ENCODE measurements around the gene HPS4. TPM values are rescaled to one million over a fixed set of nuclear protein-coding genes. Genes with fewer than 3 reads are reported as not detected.

HPS4 gene
- total RNA-seq, 1 experiment from 2014 or later = 26.2 TPM

GRCh38 chr22:26452236-26453016, 31.2 kb downstream of the HPS4 start:
- ChIA-PET POLR2A (no interaction called here), CTCF (no interaction called here)
- no peak overlapping the region for H3K27ac ChIP-seq (ENCODE audit: low read length)
- DNase-seq (ENCODE audit: low read depth, low spot score) (no peak), ATAC-seq (no peak)
- no peak for TF ChIP-seq SIN3A (IDR thresholded peaks at IDR 0.05; ENCODE audit: borderline replicate concordance, insufficient read depth, low read depth, low read length)
- TF ChIP-seq POLR2AphosphoS5 (IDR thresholded peaks at IDR 0.05; ENCODE audit: low read depth, low read length) = no peak
- TF ChIP-seq CTCF (IDR thresholded peaks at IDR 0.05) = no peak
- TF ChIP-seq TCF7L2 (IDR thresholded peaks at IDR 0.05; ENCODE audit: low read depth, low read length) = no peak
- no peak for TF ChIP-seq REST (IDR thresholded peaks at IDR 0.05; ENCODE audit: insufficient read depth in 1 of 2, low read depth in 2 of 2, low read length in 1 of 2)
- H3K27me3 ChIP-seq (ENCODE audit: control insufficient read depth, insufficient read depth, low read length) = no peaks in the 10 kb centered on the region
- H3K4me1 ChIP-seq (ENCODE audit: control insufficient read depth, insufficient read depth, low read length) = no peaks in the 10 kb centered on the region
- no TSS peak for BruUV-seq (replicated peaks)
- in situ Hi-C loops (cut with HindIII; ENCODE audit: low pct_unique_long_range_greater_than_20kb, low sequenced_read_pairs) = no loop called here
- no peaks in the 10 kb centered on the region for H3K36me3 ChIP-seq (ENCODE audit: control insufficient read depth, insufficient read depth, low read length)
- no peak overlapping the region for H3K4me3 ChIP-seq (ENCODE audit: low read depth in 2 of 2, low read length in 2 of 2)
- no peaks in the 10 kb centered on the region for H3K9me3 ChIP-seq (ENCODE audit: control insufficient read depth, insufficient read depth, low read depth, low read length)
- intact Hi-C loops (cut with micrococcal nuclease; ENCODE audit: unreplicated experiment) = no loop called here

- intact Hi-C loops (cut with micrococcal nuclease; ENCODE audit: unreplicated experiment) (no loop called here), in situ Hi-C loops (cut with HindIII; ENCODE audit: low pct_unique_long_range_greater_than_20kb, low sequenced_read_pairs) (no loop called here)
- no peaks in the 10 kb centered on the region for H3K27me3 ChIP-seq (ENCODE audit: control insufficient read depth, insufficient read depth, low read length)
- no peaks in the 10 kb centered on the region for H3K36me3 ChIP-seq (ENCODE audit: control insufficient read depth, insufficient read depth, low read length)
- ChIA-PET CTCF (no interaction called here), POLR2A (no interaction called here)
- no peak for ATAC-seq
- no peaks in the 10 kb centered on the region for H3K9me3 ChIP-seq (ENCODE audit: control insufficient read depth, insufficient read depth, low read depth, low read length)
- H3K27ac ChIP-seq (ENCODE audit: low read length) = no peak overlapping the region
- TF ChIP-seq POLR2AphosphoS5 (IDR thresholded peaks at IDR 0.05; ENCODE audit: low read depth, low read length) (no peak), REST (IDR thresholded peaks at IDR 0.05; ENCODE audit: insufficient read depth in 1 of 2, low read depth in 2 of 2, low read length in 1 of 2) (no peak), SIN3A (IDR thresholded peaks at IDR 0.05; ENCODE audit: borderline replicate concordance, insufficient read depth, low read depth, low read length) (no peak), TCF7L2 (IDR thresholded peaks at IDR 0.05; ENCODE audit: low read depth, low read length) (no peak), CTCF (IDR thresholded peaks at IDR 0.05) (no peak)
- no peaks in the 10 kb centered on the region for H3K4me1 ChIP-seq (ENCODE audit: control insufficient read depth, insufficient read depth, low read length)
- DNase-seq (ENCODE audit: low read depth, low spot score) = no peak
- no TSS peak for BruUV-seq (replicated peaks)
- no peak overlapping the region for H3K4me3 ChIP-seq (ENCODE audit: low read depth in 2 of 2, low read length in 2 of 2)
Measured at GRCh38 chr22:26450453-26451185, 33.0 kb downstream of the HPS4 start.

Measured in Panc1 (cell line).